GM10847 (cell line): ENCODE results near the gene DAD1.

Experiments
- POLR2A ChIP-seq: IDR thresholded peaks from 2 replicates; pipeline ENCODE4 v1.6.1; 2011; ENCODE audit not compliant: insufficient read length; ENCODE audit errors: extremely low read depth

The DAD1 gene

DNA sequence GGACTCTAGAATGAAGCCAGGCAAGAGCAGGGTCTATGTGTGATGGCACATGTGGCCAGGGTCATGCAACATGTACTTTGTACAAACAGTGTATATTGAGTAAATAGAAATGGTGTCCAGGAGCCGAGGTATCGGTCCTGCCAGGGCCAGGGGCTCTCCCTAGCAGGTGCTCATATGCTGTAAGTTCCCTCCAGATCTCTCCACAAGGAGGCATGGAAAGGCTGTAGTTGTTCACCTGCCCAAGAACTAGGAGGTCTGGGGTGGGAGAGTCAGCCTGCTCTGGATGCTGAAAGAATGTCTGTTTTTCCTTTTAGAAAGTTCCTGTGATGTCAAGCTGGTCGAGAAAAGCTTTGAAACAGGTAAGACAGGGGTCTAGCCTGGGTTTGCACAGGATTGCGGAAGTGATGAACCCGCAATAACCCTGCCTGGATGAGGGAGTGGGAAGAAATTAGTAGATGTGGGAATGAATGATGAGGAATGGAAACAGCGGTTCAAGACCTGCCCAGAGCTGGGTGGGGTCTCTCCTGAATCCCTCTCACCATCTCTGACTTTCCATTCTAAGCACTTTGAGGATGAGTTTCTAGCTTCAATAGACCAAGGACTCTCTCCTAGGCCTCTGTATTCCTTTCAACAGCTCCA, 39.6 kb downstream of the DAD1 start:
- TF ChIP-seq POLR2A, result no peak

DNA sequence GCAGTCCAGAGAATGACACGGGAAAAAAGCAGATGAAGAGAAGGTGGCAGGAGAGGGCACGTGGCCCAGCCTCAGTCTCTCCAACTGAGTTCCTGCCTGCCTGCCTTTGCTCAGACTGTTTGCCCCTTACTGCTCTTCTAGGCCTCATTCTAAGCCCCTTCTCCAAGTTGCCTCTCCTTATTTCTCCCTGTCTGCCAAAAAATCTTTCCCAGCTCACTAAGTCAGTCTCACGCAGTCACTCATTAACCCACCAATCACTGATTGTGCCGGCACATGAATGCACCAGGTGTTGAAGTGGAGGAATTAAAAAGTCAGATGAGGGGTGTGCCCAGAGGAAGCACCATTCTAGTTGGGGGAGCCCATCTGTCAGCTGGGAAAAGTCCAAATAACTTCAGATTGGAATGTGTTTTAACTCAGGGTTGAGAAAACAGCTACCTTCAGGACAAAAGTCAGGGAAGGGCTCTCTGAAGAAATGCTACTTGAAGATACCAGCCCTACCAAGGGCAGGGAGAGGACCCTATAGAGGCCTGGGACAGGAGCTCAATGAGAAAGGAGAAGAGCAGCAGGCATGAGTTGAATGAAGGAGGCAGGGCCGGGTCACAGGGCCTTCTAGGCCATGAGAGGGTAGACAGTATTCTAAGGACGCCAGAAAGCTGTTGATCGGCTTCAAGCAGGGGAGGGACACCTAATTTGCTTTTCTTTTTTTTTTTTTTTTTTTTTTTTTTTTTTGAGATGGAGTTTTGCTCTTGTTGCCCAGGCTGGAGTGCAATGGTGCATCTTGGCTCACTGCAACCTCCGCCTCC, 40.9 kb downstream of the DAD1 start:
- TF ChIP-seq POLR2A, result no peak

DNA sequence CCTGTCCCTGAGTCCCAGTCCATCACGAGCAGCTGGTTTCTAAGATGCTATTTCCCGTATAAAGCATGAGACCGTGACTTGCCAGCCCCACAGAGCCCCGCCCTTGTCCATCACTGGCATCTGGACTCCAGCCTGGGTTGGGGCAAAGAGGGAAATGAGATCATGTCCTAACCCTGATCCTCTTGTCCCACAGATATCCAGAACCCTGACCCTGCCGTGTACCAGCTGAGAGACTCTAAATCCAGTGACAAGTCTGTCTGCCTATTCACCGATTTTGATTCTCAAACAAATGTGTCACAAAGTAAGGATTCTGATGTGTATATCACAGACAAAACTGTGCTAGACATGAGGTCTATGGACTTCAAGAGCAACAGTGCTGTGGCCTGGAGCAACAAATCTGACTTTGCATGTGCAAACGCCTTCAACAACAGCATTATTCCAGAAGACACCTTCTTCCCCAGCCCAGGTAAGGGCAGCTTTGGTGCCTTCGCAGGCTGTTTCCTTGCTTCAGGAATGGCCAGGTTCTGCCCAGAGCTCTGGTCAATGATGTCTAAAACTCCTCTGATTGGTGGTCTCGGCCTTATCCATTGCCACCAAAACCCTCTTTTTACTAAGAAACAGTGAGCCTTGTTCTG, 41.6 kb downstream of the DAD1 start:
- no peak for TF ChIP-seq POLR2A

GRCh38 chr14:22546722-22547071, 42.3 kb downstream of the DAD1 start:
- no peak for TF ChIP-seq POLR2A

DNA sequence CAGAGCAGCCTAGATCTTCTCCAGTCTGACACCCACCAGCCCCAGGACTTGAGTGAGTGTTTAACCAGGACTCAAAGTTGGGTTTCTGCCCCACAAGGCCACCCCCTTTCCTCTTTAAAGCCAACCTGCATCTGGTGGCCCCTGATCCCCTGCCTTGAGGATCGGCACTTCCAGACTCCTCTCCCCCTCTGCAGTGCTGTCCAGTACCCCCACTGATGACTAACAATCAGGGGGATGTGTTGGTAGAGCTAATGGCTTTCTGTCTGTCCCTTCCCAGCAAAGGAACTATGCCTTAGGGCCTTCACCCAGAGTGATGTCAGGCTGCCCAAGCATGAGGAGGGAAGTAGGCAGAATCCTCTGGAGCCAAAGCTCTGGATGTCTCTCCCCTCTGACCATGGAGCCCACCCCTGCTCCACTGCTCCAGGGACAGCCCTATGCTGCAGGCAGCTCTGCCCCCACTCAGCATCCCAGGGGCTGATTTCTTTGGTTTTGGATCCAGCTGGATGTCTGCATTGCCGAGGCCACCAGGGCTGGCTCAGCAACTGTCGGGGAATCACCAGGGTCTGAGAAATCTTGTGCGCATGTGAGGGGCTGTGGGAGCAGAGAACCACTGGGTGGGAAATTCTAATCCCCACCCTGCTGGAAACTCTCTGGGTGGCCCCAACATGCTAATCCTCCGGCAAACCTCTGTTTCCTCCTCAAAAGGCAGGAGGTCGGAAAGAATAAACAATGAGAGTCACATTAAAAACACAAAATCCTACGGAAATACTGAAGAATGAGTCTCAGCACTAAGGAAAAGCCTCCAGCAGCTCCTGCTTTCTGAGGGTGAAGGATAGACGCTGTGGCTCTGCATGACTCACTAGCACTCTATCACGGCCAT, 42.9 kb downstream of the DAD1 start:
- TF ChIP-seq POLR2A, result no peak

DNA sequence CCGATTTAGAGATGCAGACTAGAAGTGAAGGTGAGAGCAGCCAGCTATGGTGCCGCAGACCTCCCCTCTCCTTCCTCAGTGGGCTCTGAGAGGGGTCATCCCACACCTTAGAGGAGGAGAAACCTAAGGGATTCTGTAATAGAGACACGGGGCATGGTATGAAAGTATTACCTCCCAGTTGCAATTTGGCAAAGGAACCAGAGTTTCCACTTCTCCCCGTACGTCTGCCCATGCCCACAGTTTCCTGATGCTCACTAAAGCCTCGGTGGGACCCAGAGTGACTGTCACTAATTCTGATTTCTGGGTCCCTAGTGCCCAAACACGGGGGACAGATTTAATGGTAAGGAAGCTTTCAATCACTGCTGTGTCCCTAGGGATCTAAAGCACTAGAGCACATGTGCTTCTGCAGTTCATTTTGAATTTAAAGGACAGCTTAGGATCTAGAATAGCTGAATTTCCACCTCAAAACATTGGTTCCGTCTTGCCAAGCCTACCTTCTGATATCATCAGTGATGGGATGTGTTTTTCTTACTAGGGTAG, 44.1 kb downstream of the DAD1 start:
- no peak for TF ChIP-seq POLR2A

DNA sequence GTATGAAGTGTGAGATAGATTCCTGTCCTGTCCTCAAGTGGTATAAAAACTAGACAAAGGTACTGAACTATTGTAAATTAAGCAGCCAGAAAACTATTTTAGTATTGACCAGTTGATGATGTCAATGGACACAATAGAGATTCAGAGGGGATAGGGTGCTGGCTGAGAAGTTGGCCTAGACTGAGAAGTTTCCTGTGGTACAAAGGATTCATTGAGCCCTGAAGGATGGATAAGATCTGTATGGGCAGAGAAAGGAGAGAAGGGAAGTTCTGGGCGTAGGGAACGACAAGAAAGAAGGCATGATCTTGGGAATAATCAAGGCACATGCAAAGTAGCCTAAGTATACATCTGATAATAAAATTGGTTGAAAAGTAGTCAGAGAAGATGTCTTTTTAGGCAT, 44.6 kb downstream of the DAD1 start:
- TF ChIP-seq POLR2A, result no peak

- no peak for TF ChIP-seq POLR2A
These were observed 46.7 kb downstream of the DAD1 start for GRCh38 chr14:22542360-22542759.

GRCh38 chr14:22541721-22542120, 47.3 kb downstream of the DAD1 start:
- TF ChIP-seq POLR2A, result no peak

DNA sequence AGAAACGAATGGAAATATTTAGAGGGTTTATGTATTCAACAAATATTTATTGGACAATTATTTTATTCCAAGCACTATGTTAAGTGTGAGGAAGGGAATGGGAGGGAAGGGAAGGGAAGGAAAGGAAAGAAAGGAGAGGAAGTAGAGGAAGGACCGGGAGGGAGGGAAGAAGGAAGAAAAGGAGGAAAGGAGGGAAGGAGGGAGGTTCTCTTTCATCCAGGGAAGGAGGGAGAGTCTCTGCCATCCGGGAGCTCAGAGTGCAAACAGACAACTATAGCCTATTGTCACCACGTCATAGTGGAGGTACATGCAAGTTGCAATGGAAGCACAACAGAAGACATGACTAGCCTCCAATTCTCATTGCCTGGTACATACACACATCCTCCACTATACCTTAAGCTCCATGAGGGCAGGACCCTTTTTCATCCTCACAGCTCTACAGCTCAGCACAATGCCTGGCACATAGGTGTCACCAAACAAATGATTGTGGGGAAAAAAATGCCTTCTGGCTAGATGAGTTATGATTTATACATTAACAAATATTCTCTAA, 48.1 kb downstream of the DAD1 start:
- no peak for TF ChIP-seq POLR2A

DNA sequence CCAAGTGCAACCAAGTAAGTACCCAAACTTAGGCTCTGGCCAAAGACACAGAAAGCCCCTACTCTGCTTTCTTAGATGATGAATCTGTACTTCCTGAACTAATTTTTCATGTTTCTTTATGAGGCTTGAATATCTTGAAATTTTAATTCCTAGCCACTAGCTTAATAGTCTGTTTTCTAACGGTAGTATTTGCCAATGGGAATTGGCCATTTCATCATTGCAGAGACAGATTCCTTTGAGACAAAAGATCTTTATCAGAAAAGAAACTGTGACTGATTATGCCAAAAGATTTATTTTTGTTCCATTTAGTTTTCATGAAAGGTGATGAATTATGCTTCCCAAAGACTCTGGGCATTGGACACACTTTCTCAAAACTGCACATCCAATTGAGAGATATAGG, 48.7 kb downstream of the DAD1 start:
- TF ChIP-seq POLR2A, result no peak

GRCh38 chr14:22539831-22540230, 49.2 kb downstream of the DAD1 start:
- no peak for TF ChIP-seq POLR2A

- no peak for TF ChIP-seq POLR2A
These were observed 50.3 kb downstream of the DAD1 start for GRCh38 chr14:22538671-22539228.

DNA sequence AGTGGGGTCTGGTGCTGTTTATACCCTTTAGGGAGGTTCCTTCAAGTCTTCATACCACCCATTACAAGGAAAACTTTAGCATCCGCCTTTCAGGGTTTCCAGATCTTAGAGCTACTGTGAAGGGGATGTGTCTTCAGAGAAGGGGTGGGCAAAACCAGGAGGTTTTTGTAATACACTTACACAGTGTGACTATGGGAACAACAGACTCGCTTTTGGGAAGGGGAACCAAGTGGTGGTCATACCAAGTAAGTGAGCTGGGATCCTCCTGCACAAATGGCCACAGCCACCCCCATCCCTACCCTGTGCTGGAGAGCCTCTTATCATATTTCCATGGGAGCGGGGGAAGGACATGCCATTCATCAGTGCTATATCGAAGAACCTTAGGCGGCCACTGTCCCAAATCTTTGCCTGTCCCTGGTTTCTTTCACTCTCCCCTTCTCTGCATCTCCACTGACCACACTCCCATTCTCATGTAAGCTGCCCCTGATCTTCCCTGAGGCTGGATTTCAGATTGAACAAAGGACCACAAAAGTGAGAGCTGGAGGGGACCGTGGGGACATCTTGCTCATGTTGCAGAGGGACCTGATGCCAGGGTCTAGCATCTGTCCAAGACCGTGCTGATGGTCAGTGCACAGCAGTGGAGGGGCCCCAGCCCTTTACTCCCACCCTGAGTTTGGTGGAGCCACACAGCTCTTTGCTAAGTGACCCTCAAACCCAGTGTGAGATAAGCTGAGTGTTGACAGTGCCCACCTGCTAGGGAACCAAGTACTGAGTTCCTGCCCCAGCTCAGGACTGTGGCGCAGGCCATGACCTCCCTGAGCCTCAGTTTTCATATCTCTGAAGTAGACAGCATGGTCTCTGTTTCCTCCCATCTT, 51.4 kb downstream of the DAD1 start:
- no peak for TF ChIP-seq POLR2A
